MCF 10A (cell line): ENCODE data around the gene IL22RA2. TPM values are rescaled to one million over a fixed set of nuclear protein-coding genes. Genes with fewer than 3 reads are reported as not detected.

Source experiments
- BruUV-seq: library from RNA; stranded (reverse); fragments of 400-500 nt; replicated peaks from 2 replicates; lab custom pipeline; 2021; lab: Mats Ljungman, UMichigan
- CTCF ChIA-PET: fragments of 300-600 bp; sonication (Branson Sonifier 250); formaldehyde crosslinking; extraction: SDS; loops from one replicate; lab custom pipeline; 2021; ENCODE audit warnings: antibody characterized with exemption, inconsistent platforms; lab: Yijun Ruan, JAX
- POLR2A ChIA-PET: fragments of 300-600, 350-650 bp; sonication (Branson Sonifier 250); formaldehyde crosslinking; extraction: SDS; loops from one replicate; lab custom pipeline; 2020; ENCODE audit warnings: antibody characterized with exemption, inconsistent platforms; lab: Yijun Ruan, JAX
- DNase-seq: peaks from one replicate; pipeline ENCODE4 v3.0.0-alpha.2; 2018; ENCODE audit not compliant: unreplicated experiment
- H3K27ac Mint-ChIP-seq: one replicate; pipeline ENCODE4 v1.8.0; 2022; ENCODE audit warnings: mild to moderate bottlenecking, low read depth, mixed read lengths; ENCODE audit not compliant: unreplicated experiment
- H3K27me3 Mint-ChIP-seq: one replicate; pipeline ENCODE4 v1.8.0; 2022; ENCODE audit warnings: mixed read lengths; ENCODE audit not compliant: insufficient read depth, unreplicated experiment
- H3K36me3 Mint-ChIP-seq: one replicate; pipeline ENCODE4 v1.8.0; 2022; ENCODE audit warnings: mild to moderate bottlenecking, moderate library complexity, mixed read lengths; ENCODE audit not compliant: insufficient read depth, unreplicated experiment
- H3K4me1 Mint-ChIP-seq: one replicate; pipeline ENCODE4 v1.8.0; 2022; ENCODE audit warnings: mixed read lengths; ENCODE audit not compliant: insufficient read depth, unreplicated experiment
- H3K4me3 Mint-ChIP-seq: one replicate; pipeline ENCODE4 v1.8.0; 2022; ENCODE audit warnings: mild to moderate bottlenecking, moderate library complexity, mixed read lengths; ENCODE audit not compliant: unreplicated experiment
- H3K9me3 Mint-ChIP-seq: one replicate; pipeline ENCODE4 v1.8.0; 2022; ENCODE audit warnings: mixed read lengths; ENCODE audit not compliant: unreplicated experiment
- intact Hi-C: fragments of 100-400 bp; cut with micrococcal nuclease; formaldehyde crosslinking; loops from 2 replicates; pipeline ENCODE4 v1.14.1; 2022
- total RNA-seq: library from RNA; stranded (reverse); gene quantifications from 2 replicates; pipeline ENCODE4 v1.2.3, GENCODE V29; 2022
- TF ChIP-seq, protein P1 (sequence below): fragments of 200-600 bp; IDR thresholded peaks from one replicate; pipeline ENCODE4 v1.8.0; 2022; ENCODE audit warnings: antibody characterized with exemption, mild to moderate bottlenecking; ENCODE audit not compliant: unreplicated experiment

IL22RA2 gene
- total RNA-seq, 1 experiment from 2014 or later, result not detected

DNA sequence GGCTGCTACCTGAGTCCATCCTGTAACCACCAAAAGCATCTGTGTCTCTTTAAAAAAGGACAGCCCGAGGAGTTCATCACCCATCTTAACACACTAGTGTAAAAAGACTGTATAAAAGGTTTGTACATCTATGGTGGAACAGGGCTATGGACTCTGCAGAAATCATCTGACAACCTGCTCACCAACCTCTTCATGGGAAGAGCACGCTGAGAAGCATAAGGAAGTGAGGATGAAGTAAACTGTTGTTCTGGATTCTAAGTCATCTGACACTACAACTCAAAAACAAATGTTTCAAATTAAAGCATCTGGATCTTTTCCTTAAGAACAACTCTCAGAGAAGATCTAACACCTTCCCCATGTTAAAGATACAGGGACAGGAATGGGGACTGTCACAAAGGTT is 40.4 kb upstream of the IL22RA2 start:
- Mint-ChIP-seq H3K4me3 (peak overlapping the region; percentile 91), H3K9me3 (peaks cover 8% of the 10 kb centered on the region), H3K27ac (no peak overlapping the region), H3K27me3 (no peaks in the 10 kb centered on the region), H3K4me1 (peaks cover 56% of the 10 kb centered on the region), H3K36me3 (peaks cover 70% of the 10 kb centered on the region)
- TF ChIP-seq, protein P1, sequence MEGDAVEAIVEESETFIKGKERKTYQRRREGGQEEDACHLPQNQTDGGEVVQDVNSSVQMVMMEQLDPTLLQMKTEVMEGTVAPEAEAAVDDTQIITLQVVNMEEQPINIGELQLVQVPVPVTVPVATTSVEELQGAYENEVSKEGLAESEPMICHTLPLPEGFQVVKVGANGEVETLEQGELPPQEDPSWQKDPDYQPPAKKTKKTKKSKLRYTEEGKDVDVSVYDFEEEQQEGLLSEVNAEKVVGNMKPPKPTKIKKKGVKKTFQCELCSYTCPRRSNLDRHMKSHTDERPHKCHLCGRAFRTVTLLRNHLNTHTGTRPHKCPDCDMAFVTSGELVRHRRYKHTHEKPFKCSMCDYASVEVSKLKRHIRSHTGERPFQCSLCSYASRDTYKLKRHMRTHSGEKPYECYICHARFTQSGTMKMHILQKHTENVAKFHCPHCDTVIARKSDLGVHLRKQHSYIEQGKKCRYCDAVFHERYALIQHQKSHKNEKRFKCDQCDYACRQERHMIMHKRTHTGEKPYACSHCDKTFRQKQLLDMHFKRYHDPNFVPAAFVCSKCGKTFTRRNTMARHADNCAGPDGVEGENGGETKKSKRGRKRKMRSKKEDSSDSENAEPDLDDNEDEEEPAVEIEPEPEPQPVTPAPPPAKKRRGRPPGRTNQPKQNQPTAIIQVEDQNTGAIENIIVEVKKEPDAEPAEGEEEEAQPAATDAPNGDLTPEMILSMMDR, result no peak
- intact Hi-C loops, result no loop called here
- DNase-seq, result no peak
- POLR2A ChIA-PET, result interaction anchor here (0.6 to 18.8 kb wide), 10 partner anchors 9 to 1466 kb away, joined by 3 to 651 read pairs (median 4); no protein-coding TSS in a partner anchor
- BruUV-seq, result no TSS peak
- CTCF ChIA-PET, result interaction anchor here (0.9 to 1.8 kb wide), 4 partner anchors 11 to 120 kb away, joined by 3 to 7 read pairs (median 4); no protein-coding TSS in a partner anchor

DNA sequence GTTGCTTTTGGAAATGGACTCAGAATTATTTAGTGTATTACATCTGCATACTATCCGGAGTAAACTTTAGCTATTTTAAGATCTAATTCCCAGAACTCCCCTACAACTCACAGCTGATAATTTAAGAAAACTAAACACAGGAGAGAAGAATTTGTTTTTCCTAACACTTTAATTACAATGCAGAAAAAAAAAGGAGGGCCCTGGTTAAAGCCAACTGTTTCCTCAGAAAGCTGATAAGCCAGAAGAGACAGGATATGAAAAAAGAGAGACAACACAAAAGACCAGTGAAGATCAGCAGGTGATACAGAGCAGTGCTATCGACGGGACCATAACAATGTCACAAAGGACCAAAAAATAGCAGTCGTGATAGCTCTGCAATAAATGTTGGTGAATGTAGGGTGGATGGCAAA is 39.9 kb upstream of the IL22RA2 start:
- POLR2A ChIA-PET, result interaction anchor here (0.6 to 18.8 kb wide), 12 partner anchors 9 to 1466 kb away, joined by 3 to 651 read pairs (median 4); no protein-coding TSS in a partner anchor
- H3K27ac Mint-ChIP-seq, result no peak overlapping the region
- CTCF ChIA-PET, result interaction anchor here (0.9 to 1.8 kb wide), 6 partner anchors 11 to 119 kb away, joined by 3 to 7 read pairs (median 4); no protein-coding TSS in a partner anchor
- peaks cover 75% of the 10 kb centered on the region for H3K36me3 Mint-ChIP-seq
- peak overlapping the region; percentile 91 for H3K4me3 Mint-ChIP-seq
- TF ChIP-seq, protein P1, result no peak
- intact Hi-C loops, result no loop called here
- BruUV-seq, result no TSS peak
- peaks cover 57% of the 10 kb centered on the region for H3K4me1 Mint-ChIP-seq
- DNase-seq, result no peak
- H3K9me3 Mint-ChIP-seq, result peaks cover 8% of the 10 kb centered on the region
- H3K27me3 Mint-ChIP-seq, result no peaks in the 10 kb centered on the region

DNA sequence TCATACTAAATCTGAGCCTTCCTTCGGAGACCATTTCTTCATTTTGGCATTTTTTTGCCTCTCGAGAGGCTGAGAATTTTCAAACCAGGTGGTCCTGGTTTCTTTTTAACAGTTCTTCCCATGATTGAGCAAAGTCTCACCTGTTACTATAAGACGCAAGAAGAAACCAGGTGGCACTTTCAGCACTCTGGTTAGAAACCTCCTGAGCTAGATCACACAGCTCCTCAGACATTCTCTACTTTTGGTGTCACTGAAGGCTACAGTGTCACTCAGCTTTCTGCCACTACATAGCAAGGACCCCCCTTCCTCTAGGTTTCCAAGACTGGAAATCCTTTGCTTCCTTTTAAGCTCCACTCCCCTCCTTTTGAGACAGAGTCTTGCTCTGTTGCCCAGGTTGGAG is 38.5 kb upstream of the IL22RA2 start:
- ChIA-PET CTCF (interaction anchor here (0.6 to 1.8 kb wide), 4 partner anchors 9 to 651 kb away, joined by 3 to 7 read pairs (median 4); no protein-coding TSS in a partner anchor), POLR2A (interaction anchor here (0.7 to 18.8 kb wide), 11 partner anchors 8 to 115 kb away, joined by 3 to 651 read pairs (median 5); no protein-coding TSS in a partner anchor)
- H3K27ac Mint-ChIP-seq, result no peak overlapping the region
- intact Hi-C loops, result no loop called here
- no TSS peak for BruUV-seq
- H3K9me3 Mint-ChIP-seq, result peaks cover 14% of the 10 kb centered on the region
- peaks cover 53% of the 10 kb centered on the region for H3K4me1 Mint-ChIP-seq
- peak overlapping the region; percentile 50 for H3K4me3 Mint-ChIP-seq
- no peak for DNase-seq
- TF ChIP-seq, protein P1, result no peak
- no peaks in the 10 kb centered on the region for H3K27me3 Mint-ChIP-seq
- H3K36me3 Mint-ChIP-seq, result peaks cover 76% of the 10 kb centered on the region

DNA sequence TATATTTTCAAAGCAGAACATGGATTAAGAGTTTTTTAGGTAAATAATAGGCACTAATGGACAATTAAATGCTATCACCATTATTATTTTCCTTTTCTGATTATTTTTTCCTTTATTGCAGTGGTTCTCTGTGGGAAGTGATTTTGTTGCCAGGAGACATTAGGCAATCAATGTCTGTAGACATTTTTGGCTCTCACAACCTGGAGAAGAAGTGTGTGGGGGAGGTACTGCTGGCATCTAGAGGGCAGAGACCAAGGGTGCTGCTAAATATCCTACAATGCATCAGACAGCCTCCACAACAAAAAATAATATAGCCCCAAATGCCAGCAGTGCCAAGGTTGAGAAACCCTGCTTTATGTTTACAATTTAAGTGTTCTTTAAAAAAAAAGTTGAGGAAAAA is 37.5 kb upstream of the IL22RA2 start:
- intact Hi-C loops, result no loop called here
- DNase-seq, result peak; percentile 83
- POLR2A ChIA-PET, result interaction anchor here (1.5 to 18.8 kb wide), 3 partner anchors 9 to 49 kb away, joined by 5 to 651 read pairs (median 6); no protein-coding TSS in a partner anchor

More for the DNA sequence above, 37.5 kb upstream of the IL22RA2 start:
- no TSS peak for BruUV-seq
- peaks cover 14% of the 10 kb centered on the region for H3K9me3 Mint-ChIP-seq
- TF ChIP-seq, protein P1, result no peak
- H3K4me3 Mint-ChIP-seq, result peak overlapping the region; percentile 19
- peak overlapping the region; percentile 49 for H3K27ac Mint-ChIP-seq
- peaks cover 80% of the 10 kb centered on the region for H3K36me3 Mint-ChIP-seq
- peaks cover 51% of the 10 kb centered on the region for H3K4me1 Mint-ChIP-seq
- CTCF ChIA-PET, result no interaction called here
- H3K27me3 Mint-ChIP-seq, result no peaks in the 10 kb centered on the region
